ENCODE measurements around the gene NR3C1. TPM values are rescaled to one million over a fixed set of nuclear protein-coding genes. Genes with fewer than 3 reads are reported as not detected.
A peak's percentile ranks its signal among the peaks of the same experiment; 100 is the strongest.

The NR3C1 gene
- polyA plus RNA-seq, 1 donor from 2014 or later, result 2.3 TPM

- H3K9me2 ChIP-seq (ENCODE audit: insufficient read depth, low read length), result no peaks in the 10 kb centered on the region
- H3K27me3 ChIP-seq (ENCODE audit: insufficient read depth, low read depth, low read length), result no peaks in the 10 kb centered on the region
- H3K79me2 ChIP-seq (replicated peaks; ENCODE audit: insufficient read depth, low read length), result no peaks in the 10 kb centered on the region
- peak overlapping the region; percentile 50 for H3K4me2 ChIP-seq (ENCODE audit: low read length)
- H3K27ac ChIP-seq (ENCODE audit: low read length), result peak overlapping the region; percentile 43
- H3K9me3 ChIP-seq (ENCODE audit: low read length), result no peaks in the 10 kb centered on the region
- TF ChIP-seq EP300 (conservative IDR thresholded peaks at IDR 0.05; ENCODE audit: poor library complexity, severe bottlenecking) (peak; percentile 45), RAD21 (conservative IDR thresholded peaks at IDR 0.05) (no peak), POLR2AphosphoS5 (IDR thresholded peaks at IDR 0.05) (peak; percentile 41)
- peak overlapping the region; percentile 28 for H3K9ac ChIP-seq (ENCODE audit: low read length)
- H2AFZ ChIP-seq (ENCODE audit: low read depth, low read length), result no peak overlapping the region
- no peaks in the 10 kb centered on the region for H3F3A ChIP-seq (ENCODE audit: insufficient read depth, low read length, poor library complexity, severe bottlenecking)
- no peaks in the 10 kb centered on the region for H4K20me1 ChIP-seq (ENCODE audit: insufficient read depth)
- no peaks in the 10 kb centered on the region for H3K36me3 ChIP-seq (ENCODE audit: insufficient read depth, low read length)
- H3K4me3 ChIP-seq (ENCODE audit: low read length), result peak overlapping the region; percentile 45
These were observed 173.4 kb downstream of the NR3C1 start for GRCh38 chr5:143229896-143230675.

GRCh38 chr5:143229426-143229895 is 174.0 kb downstream of the NR3C1 start:
- peak overlapping the region; percentile 50 for H3K4me2 ChIP-seq (ENCODE audit: low read length)
- peak overlapping the region; percentile 28 for H3K9ac ChIP-seq (ENCODE audit: low read length)

More at GRCh38 chr5:143229426-143229895, 174.0 kb downstream of the NR3C1 start:
- H3K27ac ChIP-seq (ENCODE audit: low read length), result peak overlapping the region; percentile 43
- H3K9me2 ChIP-seq (ENCODE audit: insufficient read depth, low read length), result no peaks in the 10 kb centered on the region
- no peaks in the 10 kb centered on the region for H4K20me1 ChIP-seq (ENCODE audit: insufficient read depth)
- peak overlapping the region; percentile 45 for H3K4me3 ChIP-seq (ENCODE audit: low read length)
- no peak for TF ChIP-seq POLR2AphosphoS5 (IDR thresholded peaks at IDR 0.05)
- TF ChIP-seq RAD21 (conservative IDR thresholded peaks at IDR 0.05), result no peak
- TF ChIP-seq TAF1 (IDR thresholded peaks at IDR 0.05; ENCODE audit: low read depth), result no peak
- no peak for TF ChIP-seq EP300 (conservative IDR thresholded peaks at IDR 0.05; ENCODE audit: poor library complexity, severe bottlenecking)
- TF ChIP-seq SMC3 (conservative IDR thresholded peaks at IDR 0.05; ENCODE audit: poor library complexity), result no peak
- no peak for TF ChIP-seq MXI1 (conservative IDR thresholded peaks at IDR 0.05; ENCODE audit: poor library complexity, severe bottlenecking)
- TF ChIP-seq REST (IDR thresholded peaks at IDR 0.05; ENCODE audit: borderline replicate concordance), result no peak
- H3F3A ChIP-seq (ENCODE audit: insufficient read depth, low read length, poor library complexity, severe bottlenecking), result peaks cover under 1% of the 10 kb centered on the region
- no peaks in the 10 kb centered on the region for H3K9me3 ChIP-seq (ENCODE audit: low read length)
- no peaks in the 10 kb centered on the region for H3K27me3 ChIP-seq (ENCODE audit: insufficient read depth, low read depth, low read length)
- no peaks in the 10 kb centered on the region for H3K36me3 ChIP-seq (ENCODE audit: insufficient read depth, low read length)
- H2AFZ ChIP-seq (ENCODE audit: low read depth, low read length), result no peak overlapping the region
- H3K79me2 ChIP-seq (replicated peaks; ENCODE audit: insufficient read depth, low read length), result no peaks in the 10 kb centered on the region

Measured in neural cell (in vitro differentiated cells).